WTC11 (cell line): Measurements from ENCODE around the gene PRKCZ. TPM values are rescaled to one million over a fixed set of nuclear protein-coding genes. Genes with fewer than 3 reads are reported as not detected.
A peak's percentile ranks its signal among the peaks of the same experiment; 100 is the strongest.

ENCODE experiments used
- ATAC-seq: fragments of 200-7000 bp; cut with Tn5 transposase; 2 replicates; pipeline ENCODE4 v1.10.0; 2021; ENCODE audit warnings: mild to moderate bottlenecking, moderate library complexity
- CTCF ChIA-PET: fragments of 300-600 bp; sonication (Branson Sonifier 250); formaldehyde crosslinking; loops from one replicate; lab custom pipeline; 2021; ENCODE audit warnings: antibody characterized with exemption; lab: Charles Lee
- POLR2A ChIA-PET: fragments of 350-600 bp; sonication (Branson Sonifier 250); formaldehyde crosslinking; loops from one replicate; lab custom pipeline; 2021; ENCODE audit warnings: antibody characterized with exemption; lab: Charles Lee
- DNase-seq: peaks from one replicate; pipeline ENCODE4 v3.0.0; 2021; ENCODE audit warnings: low spot score
- H3K27ac Mint-ChIP-seq: 2 replicates; pipeline ENCODE4 v1.8.0; 2021; ENCODE audit warnings: mixed read lengths
- H3K27me3 Mint-ChIP-seq: 2 replicates; pipeline ENCODE4 v1.8.0; 2021; ENCODE audit warnings: low read depth, mild to moderate bottlenecking, moderate library complexity, mixed read lengths
- H3K36me3 Mint-ChIP-seq: 2 replicates; pipeline ENCODE4 v1.8.0; 2021; ENCODE audit warnings: mixed read lengths
- H3K4me1 Mint-ChIP-seq: 2 replicates; pipeline ENCODE4 v1.8.0; 2022; ENCODE audit warnings: mixed read lengths
- H3K4me3 Mint-ChIP-seq: 2 replicates; pipeline ENCODE4 v1.8.0; 2021; ENCODE audit warnings: mild to moderate bottlenecking, moderate library complexity, mixed read lengths
- H3K9me3 Mint-ChIP-seq: 2 replicates; pipeline ENCODE4 v1.8.0; 2021; ENCODE audit warnings: mixed read lengths
- ATF6 ChIP-seq: sonication (generic); formaldehyde crosslinking; IDR thresholded peaks from 2 replicates; pipeline ENCODE4 v1.8.1; 2023; ENCODE audit warnings: mild to moderate bottlenecking, missing genetic modification reagents
- CDX4 ChIP-seq: fragments of 250-450 bp; sonication (Bioruptor Pico); IDR thresholded peaks from 2 replicates; pipeline ENCODE4 v1.9.0; 2021; ENCODE audit warnings: moderate library complexity, mild to moderate bottlenecking, inconsistent platforms, borderline replicate concordance
- CREM ChIP-seq: sonication (generic); formaldehyde crosslinking; IDR thresholded peaks from 2 replicates; pipeline ENCODE4 v1.8.1; 2022; ENCODE audit warnings: mild to moderate bottlenecking, missing genetic modification reagents, moderate library complexity
- ELF4 ChIP-seq: sonication (generic); formaldehyde crosslinking; IDR thresholded peaks from 2 replicates; pipeline ENCODE4 v1.8.1; 2022; ENCODE audit warnings: low read depth, mild to moderate bottlenecking, moderate library complexity, missing genetic modification reagents
- EMX1 ChIP-seq: fragments of 250-450 bp; sonication (Bioruptor Pico); IDR thresholded peaks from 2 replicates; pipeline ENCODE4 v1.8.0; 2021; ENCODE audit warnings: mild to moderate bottlenecking
- ETV6 ChIP-seq: sonication (generic); formaldehyde crosslinking; IDR thresholded peaks from 2 replicates; pipeline ENCODE4 v1.8.1; 2022; ENCODE audit warnings: mild to moderate bottlenecking, missing genetic modification reagents
- GTF2I ChIP-seq: fragments of 250-450 bp; sonication (Bioruptor Pico); conservative IDR thresholded peaks from 2 replicates; pipeline ENCODE4 v1.4.0; 2021; ENCODE audit warnings: mild to moderate bottlenecking
- HMGXB4 ChIP-seq: sonication (generic); formaldehyde crosslinking; IDR thresholded peaks from 2 replicates; pipeline ENCODE4 v1.8.1; 2023; ENCODE audit warnings: mild to moderate bottlenecking, moderate library complexity, missing genetic modification reagents
- MYBL2 ChIP-seq: sonication (generic); formaldehyde crosslinking; IDR thresholded peaks from 2 replicates; pipeline ENCODE4 v1.8.1; 2023; ENCODE audit warnings: mild to moderate bottlenecking, moderate library complexity, missing genetic modification reagents
- NFE2L1 ChIP-seq: sonication (generic); formaldehyde crosslinking; IDR thresholded peaks from 2 replicates; pipeline ENCODE4 v1.8.1; 2023; ENCODE audit warnings: missing genetic modification reagents
- OVOL2 ChIP-seq: fragments of 250-450 bp; sonication (Bioruptor Pico); IDR thresholded peaks from 2 replicates; pipeline ENCODE4 v1.9.0; 2021; ENCODE audit warnings: mild to moderate bottlenecking, borderline replicate concordance
- STAT6 ChIP-seq: sonication (generic); formaldehyde crosslinking; conservative IDR thresholded peaks from 2 replicates; pipeline ENCODE4 v1.8.1; 2023; ENCODE audit warnings: mild to moderate bottlenecking, low read depth, missing genetic modification reagents, moderate library complexity
- ZBTB21 ChIP-seq: sonication (generic); formaldehyde crosslinking; IDR thresholded peaks from 2 replicates; pipeline ENCODE4 v1.8.1; 2023; ENCODE audit warnings: mild to moderate bottlenecking, missing genetic modification reagents, borderline replicate concordance
- ZNF219 ChIP-seq: sonication (generic); formaldehyde crosslinking; IDR thresholded peaks from 2 replicates; pipeline ENCODE4 v1.8.0; 2023; ENCODE audit warnings: missing genetic modification reagents, mild to moderate bottlenecking, borderline replicate concordance
- ZNF281 ChIP-seq: sonication (generic); formaldehyde crosslinking; IDR thresholded peaks from 2 replicates; pipeline ENCODE4 v1.8.0; 2023; ENCODE audit warnings: mild to moderate bottlenecking, missing genetic modification reagents
- ZNF423 ChIP-seq: fragments of 250-450 bp; sonication (Bioruptor Pico); IDR thresholded peaks from 2 replicates; pipeline ENCODE4 v2.1.2; 2022; ENCODE audit warnings: mild to moderate bottlenecking, moderate library complexity
- ZNF512 ChIP-seq: sonication (generic); formaldehyde crosslinking; IDR thresholded peaks from 2 replicates; pipeline ENCODE4 v1.8.1; 2022; ENCODE audit warnings: missing genetic modification reagents, borderline replicate concordance
- total RNA-seq: library from RNA; stranded (reverse); gene quantifications from 3 replicates; pipeline ENCODE4 v1.2.3, GENCODE V29; 2021

The PRKCZ gene
- total RNA-seq, 1 experiment from 2014 or later: 52.5 TPM

GRCh38 chr1:2108877-2109580, 58.8 kb downstream of the PRKCZ start (continued):
- TF ChIP-seq OVOL2: no peak
- no peak for TF ChIP-seq GTF2I (CRISPR knock-in tag)
- TF ChIP-seq EMX1 (CRISPR knock-in tag): no peak
- no peak for TF ChIP-seq MYBL2 (CRISPR knock-in tag)
- TF ChIP-seq STAT6: no peak

GRCh38 chr1:2109581-2110021, 59.4 kb downstream of the PRKCZ start:
- Mint-ChIP-seq H3K36me3 (peaks cover 6% of the 10 kb centered on the region; the same call in 1 of the 2 replicates), H3K4me3 (no peak overlapping the region), H3K4me1 (no peaks in the 10 kb centered on the region), H3K9me3 (no peaks in the 10 kb centered on the region), H3K27ac (peak overlapping the region; percentile 32; the same call in 1 of the 2 replicates), H3K27me3 (no peaks in the 10 kb centered on the region)
- DNase-seq (no peak), ATAC-seq (no peak)
- ChIA-PET POLR2A (no interaction called here), CTCF (interaction anchor here (1.4 to 1.7 kb wide), 4 partner anchors 21 to 65 kb away, joined by 7 to 49 read pairs (median 14); no protein-coding TSS in a partner anchor)
- TF ChIP-seq CDX4 (CRISPR knock-in tag) (no peak), HMGXB4 (no peak), STAT6 (no peak), CREM (CRISPR knock-in tag) (no peak), ZNF219 (CRISPR knock-in tag) (no peak), ETV6 (CRISPR knock-in tag) (no peak), ZNF512 (CRISPR knock-in tag) (no peak), ZNF423 (CRISPR knock-in tag) (no peak), ZNF281 (CRISPR knock-in tag) (no peak), NFE2L1 (CRISPR knock-in tag) (no peak), ZBTB21 (no peak), ELF4 (CRISPR knock-in tag) (no peak), ATF6 (no peak)
